ENCODE data around the gene PLCXD1. TPM values are rescaled to one million over a fixed set of nuclear protein-coding genes. Genes with fewer than 3 reads are reported as not detected.
"Not testable (repeated sequence)": the region's sequence is repeated elsewhere in the genome, so short reads cannot be mapped to it uniquely, and the experiment has no call there.

The PLCXD1 gene
- total and polyA plus RNA-seq, 9 donors: 10.7 to 20.1 (median 19.0) TPM

DNA sequence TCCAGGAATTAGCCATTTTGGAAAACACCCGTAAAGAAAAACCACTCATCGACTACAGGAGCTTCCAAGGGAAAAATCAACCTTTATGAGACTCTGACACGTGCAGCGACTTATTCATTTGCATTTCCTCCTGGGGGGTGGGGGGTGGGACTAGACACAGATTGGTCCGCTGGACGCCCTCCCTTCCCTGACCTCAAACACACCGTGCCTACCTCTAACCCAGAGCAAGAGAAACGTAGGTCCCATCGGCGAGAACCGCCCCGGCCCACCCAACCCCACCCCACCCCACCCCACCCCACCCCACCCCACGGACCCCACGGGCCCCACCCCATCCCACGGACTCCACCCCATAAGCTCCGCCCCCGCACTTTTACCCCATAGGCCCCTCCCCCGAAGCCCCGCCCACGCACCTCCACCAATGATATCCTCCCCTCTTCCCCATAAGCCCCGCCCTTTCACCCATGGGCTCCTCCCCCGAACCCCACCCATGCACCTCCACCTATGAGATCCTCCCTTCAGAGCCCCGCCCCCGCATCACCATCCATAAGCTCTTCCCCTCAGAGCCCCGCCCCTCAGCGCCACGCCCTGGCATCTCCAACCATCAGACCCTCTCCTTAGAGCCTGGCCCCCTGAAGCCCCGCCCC, 36.4 kb downstream of the PLCXD1 start:
- WGBS (ENCODE audit: insufficient coverage): 9% methylated on average over 13 of the region's 28 CpGs
- Histone ChIP-seq H3K27ac (ENCODE audit: low read length) (peak overlapping the region; percentile 74), H3K9me3 (replicated peaks; ENCODE audit: control insufficient read depth, low read depth, low read length) (peaks cover 2% of the 10 kb centered on the region), H3K4me1 (ENCODE audit: control insufficient read depth, insufficient read depth, low read length) (peaks cover 19% of the 10 kb centered on the region), H3K27me3 (ENCODE audit: control insufficient read depth, insufficient read depth, low read length) (no peaks in the 10 kb centered on the region), H3K4me3 (ENCODE audit: low read length) (peak overlapping the region; percentile 81), H3K36me3 (ENCODE audit: control insufficient read depth, insufficient read depth, low read length) (peaks cover 37% of the 10 kb centered on the region)
- DNase-seq: peak; percentile 35

DNA sequence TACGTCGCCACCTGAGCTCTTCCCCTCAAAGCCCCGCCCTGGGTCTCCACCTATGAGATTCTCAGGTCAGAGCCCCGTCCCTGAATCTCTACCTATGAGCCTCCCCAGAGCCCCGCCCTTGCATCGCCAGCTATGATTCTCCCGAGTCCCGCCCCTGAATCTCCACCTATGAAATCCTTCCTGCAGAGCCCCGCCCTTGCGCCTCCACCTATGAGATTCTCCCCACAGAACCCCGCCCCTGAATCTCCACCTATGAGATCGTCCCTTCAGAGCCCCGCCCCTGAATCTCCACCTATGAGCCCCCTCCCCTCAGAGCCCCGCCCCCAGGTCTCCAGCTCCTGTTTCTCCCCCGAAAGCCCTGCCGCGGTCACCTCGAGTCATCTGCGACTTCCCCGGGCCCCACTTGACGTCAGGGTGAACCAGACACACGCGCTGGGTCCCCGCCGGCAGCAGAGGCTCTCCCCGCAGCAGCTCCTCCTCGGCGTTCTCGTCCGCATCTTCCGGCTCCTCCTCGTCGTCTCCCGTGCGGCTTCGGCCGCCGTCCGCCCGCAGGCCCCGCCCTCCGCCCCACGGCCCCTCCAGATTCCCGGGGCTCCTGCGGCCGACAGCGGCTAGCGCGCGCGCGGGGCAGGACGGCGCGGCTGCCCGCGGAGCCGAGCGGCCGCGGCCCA, 37.0 kb downstream of the PLCXD1 start:
- Histone ChIP-seq H3K27ac (ENCODE audit: low read length) (peak overlapping the region; percentile 95), H3K27me3 (ENCODE audit: control insufficient read depth, insufficient read depth, low read length) (no peaks in the 10 kb centered on the region), H3K4me3 (ENCODE audit: low read length) (peak overlapping the region; percentile 81), H3K4me1 (ENCODE audit: control insufficient read depth, insufficient read depth, low read length) (peaks cover 19% of the 10 kb centered on the region), H3K9me3 (replicated peaks; ENCODE audit: control insufficient read depth, low read depth, low read length) (peaks cover 2% of the 10 kb centered on the region), H3K36me3 (ENCODE audit: control insufficient read depth, insufficient read depth, low read length) (peaks cover 30% of the 10 kb centered on the region)
- DNase-seq: peak; percentile 99
- 0% methylated on average over 59 of the region's 61 CpGs for WGBS (ENCODE audit: insufficient coverage)

DNA sequence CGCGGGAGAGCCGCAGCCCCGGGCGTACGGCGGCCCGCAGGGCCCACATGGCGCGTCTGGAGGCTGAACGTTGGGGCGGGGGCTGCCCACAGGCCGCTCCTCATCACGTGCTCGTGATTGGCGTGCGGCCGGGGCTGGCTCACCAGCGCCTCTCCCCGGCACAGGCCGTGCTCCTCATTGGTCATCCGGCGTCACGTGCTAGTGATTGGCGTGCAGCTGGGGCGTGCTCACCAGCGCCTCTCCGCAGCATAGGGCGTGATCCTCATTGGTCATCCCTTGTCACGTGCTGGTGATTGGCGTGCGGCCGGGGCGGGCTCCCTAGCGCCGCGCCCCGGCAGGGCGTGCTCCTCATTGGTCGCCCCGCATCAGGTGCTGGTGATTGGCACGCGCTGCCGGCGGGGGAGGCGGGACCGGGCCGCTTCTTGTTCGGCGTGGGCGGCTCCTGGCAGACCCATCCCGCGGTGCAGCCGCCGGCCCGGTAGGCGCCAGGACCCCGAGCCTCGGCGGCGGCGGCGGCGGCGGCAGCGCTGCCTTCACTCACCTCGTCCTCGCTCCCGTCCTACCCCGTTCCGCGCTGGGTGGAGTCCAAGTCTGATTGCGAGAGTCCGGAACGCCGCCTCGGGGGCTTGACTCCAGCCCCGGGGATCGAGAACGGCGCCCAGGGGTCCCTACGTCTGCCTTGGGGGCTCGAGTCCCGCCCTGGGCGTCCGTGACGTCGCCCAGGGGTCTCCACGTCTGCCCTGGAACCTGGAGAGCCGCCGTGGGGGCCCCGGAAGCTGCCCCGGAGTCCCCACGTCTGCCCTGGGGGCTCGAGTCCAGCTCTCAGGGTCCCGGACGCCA, 37.8 kb downstream of the PLCXD1 start, which contains the start of gene GTPBP6:
Gene GTPBP6, minus strand, starts transcription at position 58 of the 840 bp plus-strand sequence. Its CDS starts 9 bp downstream, at position 49.
- peak; percentile 100 for DNase-seq
- H3K27ac ChIP-seq (ENCODE audit: low read length): peak within 1 kb of the TSS; percentile 95
- H3K27me3 ChIP-seq (ENCODE audit: control insufficient read depth, insufficient read depth, low read length): no peaks in the 10 kb centered on the region
- peaks cover 19% of the 10 kb centered on the region for H3K4me1 ChIP-seq (ENCODE audit: control insufficient read depth, insufficient read depth, low read length)
- H3K4me3 ChIP-seq (ENCODE audit: low read length): peak within 1 kb of the TSS; percentile 90
- H3K9me3 ChIP-seq (replicated peaks; ENCODE audit: control insufficient read depth, low read depth, low read length): peaks cover 5% of the 10 kb centered on the region
- H3K36me3 ChIP-seq (ENCODE audit: control insufficient read depth, insufficient read depth, low read length): peaks cover 23% of the 10 kb centered on the region
- WGBS (ENCODE audit: insufficient coverage): under 1% methylated on average over 97 of the region's 97 CpGs

DNA sequence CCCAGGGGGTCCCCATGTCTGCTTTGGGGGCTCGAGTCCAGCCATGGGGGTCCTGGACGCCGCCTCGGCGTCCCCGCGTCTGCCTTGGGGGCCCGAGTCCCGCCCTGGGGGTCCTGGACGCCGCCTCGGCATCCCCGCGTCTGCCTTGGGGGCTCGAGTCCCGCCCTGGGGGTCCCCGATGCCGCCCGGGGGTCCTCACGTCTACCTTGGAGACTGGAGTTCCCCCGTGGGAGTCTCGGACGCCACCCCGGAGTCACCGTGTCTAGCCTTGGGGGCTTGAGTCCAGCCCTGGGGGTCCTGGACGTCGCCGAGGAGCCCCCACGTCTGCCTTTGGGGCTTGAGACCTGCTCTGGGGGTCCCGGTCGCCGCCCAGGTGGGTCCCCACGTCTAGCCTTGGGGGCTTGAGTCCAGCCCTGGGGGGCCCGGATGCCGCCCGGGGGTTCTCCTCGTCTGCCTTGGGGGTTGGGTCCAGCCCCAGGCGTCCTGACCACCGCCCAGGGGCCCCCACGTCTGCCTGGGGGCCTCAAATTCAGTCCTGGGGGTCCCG, 38.5 kb downstream of the PLCXD1 start:
- WGBS (ENCODE audit: insufficient coverage): under 1% methylated on average over 41 of the region's 41 CpGs

DNA sequence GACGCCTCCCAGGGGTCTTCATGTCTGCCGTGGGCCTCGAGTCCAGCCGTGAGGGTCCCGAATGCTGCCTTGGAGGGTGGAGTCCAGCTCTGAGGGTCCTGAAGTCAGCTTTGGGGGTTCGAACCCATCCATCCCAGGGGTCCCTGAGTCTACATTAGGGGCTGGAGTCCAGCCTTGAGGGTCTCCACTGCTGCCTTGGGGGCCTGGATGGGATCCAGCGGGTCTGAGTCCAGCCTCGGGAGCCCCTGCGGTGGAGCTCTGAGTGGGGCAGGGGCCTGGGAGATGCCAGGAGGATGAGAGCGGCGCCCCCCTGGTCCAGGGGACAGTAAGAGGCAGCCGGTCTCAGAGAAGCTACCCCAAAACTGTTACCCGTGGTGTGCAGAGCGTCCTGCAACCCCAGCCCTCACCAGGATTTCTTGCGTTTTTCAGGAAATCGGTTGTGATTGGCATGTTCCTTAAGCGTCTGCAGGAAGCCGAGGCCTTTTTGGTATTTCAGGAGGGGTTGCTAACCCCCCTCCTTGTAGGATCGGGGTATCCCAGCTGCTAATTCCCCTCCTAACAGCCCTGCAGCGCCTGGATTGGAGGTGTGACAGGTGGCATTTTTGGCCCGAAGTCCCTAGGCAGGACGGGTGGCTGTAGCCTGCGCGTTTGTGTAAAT, 39.1 kb downstream of the PLCXD1 start:
- Histone ChIP-seq H3K36me3 (ENCODE audit: control insufficient read depth, insufficient read depth, low read length) (peaks cover 13% of the 10 kb centered on the region), H3K4me3 (ENCODE audit: low read length) (peak overlapping the region; percentile 90), H3K9me3 (replicated peaks; ENCODE audit: control insufficient read depth, low read depth, low read length) (peaks cover 3% of the 10 kb centered on the region), H3K4me1 (ENCODE audit: control insufficient read depth, insufficient read depth, low read length) (peaks cover 19% of the 10 kb centered on the region), H3K27me3 (ENCODE audit: control insufficient read depth, insufficient read depth, low read length) (no peaks in the 10 kb centered on the region), H3K27ac (ENCODE audit: low read length) (no peak overlapping the region)
- peak; percentile 39 for DNase-seq
- WGBS (ENCODE audit: insufficient coverage): 3% methylated on average over 16 of the region's 24 CpGs

More for the DNA sequence above, 38.5 kb downstream of the PLCXD1 start:
- Histone ChIP-seq H3K4me3 (ENCODE audit: low read length) (peak overlapping the region; percentile 90), H3K36me3 (ENCODE audit: control insufficient read depth, insufficient read depth, low read length) (peaks cover 19% of the 10 kb centered on the region), H3K27ac (ENCODE audit: low read length) (peak overlapping the region; percentile 29), H3K27me3 (ENCODE audit: control insufficient read depth, insufficient read depth, low read length) (no peaks in the 10 kb centered on the region), H3K4me1 (ENCODE audit: control insufficient read depth, insufficient read depth, low read length) (peaks cover 19% of the 10 kb centered on the region), H3K9me3 (replicated peaks; ENCODE audit: control insufficient read depth, low read depth, low read length) (peaks cover 4% of the 10 kb centered on the region)
- DNase-seq: no peak

DNA sequence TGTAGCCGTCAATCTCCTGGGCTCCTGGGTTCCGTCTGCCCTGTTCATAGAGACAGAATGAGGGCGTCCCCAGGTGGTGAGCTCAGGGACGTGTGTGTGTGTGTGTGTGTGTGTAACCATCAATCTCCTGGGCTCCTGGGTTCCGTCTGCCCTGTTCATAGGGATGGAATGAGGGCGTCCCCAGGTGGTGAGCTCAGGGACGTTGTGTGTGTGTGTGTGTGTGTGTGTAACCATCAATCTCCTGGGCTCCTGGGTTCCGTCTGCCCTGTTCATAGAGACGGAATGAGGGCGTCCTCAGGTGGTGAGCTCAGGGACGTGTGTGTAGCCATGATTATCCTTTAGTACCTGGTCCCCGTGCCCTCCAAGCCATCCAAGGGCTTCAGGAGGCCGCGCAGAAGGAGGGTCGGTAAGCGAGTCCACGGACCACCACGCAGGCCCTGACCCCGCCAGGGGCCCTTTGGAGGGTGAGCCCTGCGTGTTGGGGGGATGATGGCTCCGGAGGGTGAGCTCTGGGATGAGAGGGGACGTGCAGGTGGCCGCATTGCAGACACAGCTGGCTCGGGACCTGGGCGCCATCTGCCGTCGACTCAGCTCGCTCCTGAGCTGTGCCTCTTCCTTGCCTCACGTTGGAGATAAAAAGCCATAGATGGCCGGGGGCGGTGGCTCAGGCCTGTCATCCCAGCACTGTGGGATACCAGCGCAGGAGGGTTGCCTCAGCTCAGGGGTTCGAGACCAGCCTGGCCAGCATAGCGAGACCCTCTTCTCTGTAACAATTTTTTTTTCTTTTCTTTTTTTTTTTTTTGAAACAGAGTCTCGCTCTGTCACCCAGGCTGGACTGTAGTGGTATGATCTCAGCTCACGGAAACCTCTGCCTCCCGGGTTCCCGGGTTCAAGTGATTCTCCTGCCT, 42.8 kb downstream of the PLCXD1 start:
- H3K4me3 ChIP-seq (ENCODE audit: low read length): no peak overlapping the region
- WGBS (ENCODE audit: insufficient coverage): 69% methylated on average over 26 of the region's 38 CpGs
- no peak overlapping the region for H3K27ac ChIP-seq (ENCODE audit: low read length)
- H3K9me3 ChIP-seq (replicated peaks; ENCODE audit: control insufficient read depth, low read depth, low read length): peaks cover 3% of the 10 kb centered on the region
- no peaks in the 10 kb centered on the region for H3K36me3 ChIP-seq (ENCODE audit: control insufficient read depth, insufficient read depth, low read length)
- DNase-seq: peak; percentile 67
- H3K27me3 ChIP-seq (ENCODE audit: control insufficient read depth, insufficient read depth, low read length): no peaks in the 10 kb centered on the region
- H3K4me1 ChIP-seq (ENCODE audit: control insufficient read depth, insufficient read depth, low read length): peaks cover 16% of the 10 kb centered on the region

DNA sequence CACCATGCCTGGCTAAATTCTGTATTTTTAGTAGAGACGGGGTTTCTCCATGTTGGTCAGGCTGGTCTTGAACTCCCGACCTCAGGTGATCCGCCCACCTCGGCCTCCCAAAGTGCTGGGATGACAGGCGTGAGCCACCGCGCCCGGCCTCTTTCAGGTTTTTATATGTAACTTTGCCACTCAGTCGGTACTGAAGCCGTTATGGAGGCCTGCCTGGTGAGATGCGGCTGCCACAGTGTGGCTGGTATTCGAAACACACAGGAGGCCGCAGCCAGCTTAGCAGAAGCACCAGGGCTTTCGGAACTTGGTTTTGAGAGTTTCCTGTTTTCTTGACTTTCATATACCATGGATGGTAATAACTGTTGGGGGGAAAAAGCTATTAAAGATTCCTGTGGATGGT, 43.5 kb downstream of the PLCXD1 start:
- H3K36me3 ChIP-seq (ENCODE audit: control insufficient read depth, insufficient read depth, low read length); H3K4me3 ChIP-seq (ENCODE audit: low read length); H3K9me3 ChIP-seq (replicated peaks; ENCODE audit: control insufficient read depth, low read depth, low read length); H3K27ac ChIP-seq (ENCODE audit: low read length); DNase-seq; H3K27me3 ChIP-seq (ENCODE audit: control insufficient read depth, insufficient read depth, low read length): not testable (repeated sequence)
- H3K4me1 ChIP-seq (ENCODE audit: control insufficient read depth, insufficient read depth, low read length): peaks cover 13% of the 10 kb centered on the region
- WGBS (ENCODE audit: insufficient coverage): 88% methylated on average over 12 of the region's 14 CpGs

DNA sequence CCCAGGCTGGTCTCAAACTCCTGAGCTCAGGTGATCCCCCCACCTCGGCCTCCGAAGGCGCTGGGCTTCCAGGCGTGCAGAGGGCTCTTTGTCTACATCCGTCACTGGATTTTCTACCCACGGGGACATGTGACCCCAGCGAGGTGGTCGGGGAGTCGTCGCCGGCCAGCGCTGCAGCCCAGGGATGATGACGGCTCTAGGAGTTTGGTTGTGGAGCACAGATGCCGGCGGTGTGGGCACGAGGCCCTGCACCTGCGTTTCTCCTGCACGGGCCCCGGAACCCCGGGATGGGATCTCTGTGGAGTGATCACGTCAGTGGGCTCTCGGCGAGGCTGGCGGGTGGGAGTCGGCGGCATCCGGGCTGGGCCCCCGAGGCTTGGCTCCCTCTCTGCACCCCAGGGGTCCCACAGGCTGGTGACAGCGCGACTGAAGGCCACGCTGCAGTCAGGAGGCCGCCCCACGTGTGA, 46.5 kb downstream of the PLCXD1 start:
- Histone ChIP-seq H3K9me3 (replicated peaks; ENCODE audit: control insufficient read depth, low read depth, low read length) (peaks cover 3% of the 10 kb centered on the region), H3K36me3 (ENCODE audit: control insufficient read depth, insufficient read depth, low read length) (peaks cover 4% of the 10 kb centered on the region), H3K27ac (ENCODE audit: low read length) (no peak overlapping the region), H3K4me1 (ENCODE audit: control insufficient read depth, insufficient read depth, low read length) (peaks cover 11% of the 10 kb centered on the region), H3K4me3 (ENCODE audit: low read length) (no peak overlapping the region), H3K27me3 (ENCODE audit: control insufficient read depth, insufficient read depth, low read length) (peaks cover 16% of the 10 kb centered on the region)
- DNase-seq: no peak
- 83% methylated on average over 31 of the region's 33 CpGs for WGBS (ENCODE audit: insufficient coverage)
